ENCODE results near the gene CLEC3B. TPM values are rescaled to one million over a fixed set of nuclear protein-coding genes. Genes with fewer than 3 reads are reported as not detected.
A peak's percentile ranks its signal among the peaks of the same experiment; 100 is the strongest.
"Not testable (repeated sequence)": the region's sequence is repeated elsewhere in the genome, so short reads cannot be mapped to it uniquely, and the experiment has no call there.

CLEC3B gene, protein sequence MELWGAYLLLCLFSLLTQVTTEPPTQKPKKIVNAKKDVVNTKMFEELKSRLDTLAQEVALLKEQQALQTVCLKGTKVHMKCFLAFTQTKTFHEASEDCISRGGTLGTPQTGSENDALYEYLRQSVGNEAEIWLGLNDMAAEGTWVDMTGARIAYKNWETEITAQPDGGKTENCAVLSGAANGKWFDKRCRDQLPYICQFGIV
- not detected in 2 replicates for total RNA-seq (2014; rRNA removed; shearing (Covaris generic))

DNA sequence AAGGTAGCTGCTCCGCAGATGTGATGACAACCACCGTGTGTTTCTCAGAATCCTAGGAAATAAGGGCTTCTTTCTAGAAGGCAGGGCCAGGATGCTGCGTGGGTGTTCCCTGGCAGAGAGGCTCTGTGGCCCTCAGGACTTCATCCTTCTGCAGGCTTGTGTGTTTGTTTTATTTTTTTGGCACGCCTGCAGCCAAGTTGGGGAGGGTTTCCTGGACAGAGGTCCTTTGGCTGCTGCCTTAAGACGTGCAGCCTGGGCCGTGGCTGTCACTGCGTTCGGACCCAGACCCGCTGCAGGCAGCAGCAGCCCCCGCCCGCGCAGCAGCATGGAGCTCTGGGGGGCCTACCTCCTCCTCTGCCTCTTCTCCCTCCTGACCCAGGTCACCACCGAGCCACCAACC is at the start of gene CLEC3B:
Gene CLEC3B (plus strand): TSS at position 266 of the 400 bp plus-strand sequence. CDS start 60 bp downstream, at position 326.
- no peak for DNase-seq (ENCODE audit: low spot score)

DNA sequence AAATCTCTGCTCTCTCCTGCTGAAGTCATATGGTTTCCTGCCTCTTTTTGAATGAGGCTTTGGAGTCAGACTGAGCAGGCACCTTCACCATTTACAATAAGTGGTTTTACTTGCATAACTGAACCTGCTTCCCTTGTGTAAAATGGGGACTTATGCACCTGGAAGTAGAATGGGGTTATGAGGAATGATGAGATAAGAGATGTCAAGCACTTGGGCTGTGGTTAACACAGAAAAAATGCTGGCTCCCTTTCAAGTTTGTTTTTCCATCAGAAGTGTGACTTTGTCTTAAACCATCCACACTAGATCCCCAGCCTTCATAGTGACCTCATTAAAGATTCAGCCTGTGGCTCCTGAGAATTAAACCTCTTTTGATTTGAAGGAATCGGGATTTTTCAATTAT is 44.9 kb upstream of the CLEC3B start:
- DNase-seq (ENCODE audit: low spot score): peak; percentile 73

DNA sequence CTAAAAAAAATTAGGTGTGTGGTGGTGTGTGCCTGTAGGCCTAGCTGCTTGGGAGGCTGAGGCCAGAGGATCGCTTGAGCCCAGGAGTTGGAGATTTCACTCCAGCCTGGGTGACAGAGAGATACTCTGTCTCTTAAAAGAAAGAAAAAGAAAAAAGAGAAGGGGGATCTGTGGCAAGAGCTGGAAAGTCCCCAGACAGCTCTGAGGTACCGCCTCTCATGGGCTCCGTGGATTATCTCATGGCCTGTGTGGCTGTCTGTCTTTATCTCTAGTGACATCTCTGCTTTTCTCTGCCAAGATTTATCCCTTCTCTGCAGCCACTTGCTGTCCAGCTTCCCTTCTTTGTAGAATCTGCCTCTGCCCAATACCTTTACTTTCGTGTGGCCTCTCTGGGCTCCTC is 44.4 kb upstream of the CLEC3B start:
- DNase-seq (ENCODE audit: low spot score): no peak

DNA sequence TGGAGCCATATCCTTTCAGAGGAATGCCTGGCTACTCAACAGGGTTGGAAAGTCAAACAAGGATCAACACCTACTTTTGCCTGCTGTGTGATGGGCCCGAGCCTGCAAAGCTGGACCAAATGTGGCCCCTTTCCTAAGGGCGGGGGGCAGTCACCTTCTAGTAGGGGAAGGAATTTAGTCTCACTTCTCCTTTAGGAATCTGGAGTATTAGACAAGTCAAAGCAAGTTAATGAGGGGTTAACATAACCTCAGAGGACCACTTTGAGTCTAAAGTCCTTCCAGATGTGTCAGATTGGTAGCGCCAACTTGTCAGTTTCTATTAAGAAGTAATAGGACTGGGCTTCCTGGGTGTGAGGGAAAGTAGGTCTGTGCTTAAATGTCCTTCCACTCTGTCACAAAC is 43.3 kb upstream of the CLEC3B start:
- no peak for DNase-seq (ENCODE audit: low spot score)

DNA sequence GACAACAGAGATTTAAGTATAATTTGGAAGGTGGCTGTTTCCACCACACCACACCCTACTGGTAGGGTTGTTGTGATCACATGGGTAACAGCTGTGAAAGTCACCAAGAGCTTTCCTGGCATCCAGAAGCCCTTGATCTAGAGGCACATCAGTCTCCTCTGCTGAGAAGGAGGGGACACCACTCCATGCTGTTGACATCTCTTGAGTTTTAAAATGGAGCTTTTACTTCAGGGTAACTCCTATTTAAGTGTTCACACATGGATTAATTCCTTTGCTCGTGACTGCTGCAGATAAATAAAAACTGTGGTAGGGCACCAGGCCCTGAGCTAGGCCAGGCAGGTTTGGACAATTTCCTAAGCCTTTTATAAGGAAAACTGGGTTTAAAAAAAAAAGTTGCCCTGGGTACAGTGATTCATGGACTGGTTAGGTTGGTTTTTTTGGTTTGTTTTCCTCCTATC is 42.6 kb upstream of the CLEC3B start:
- DNase-seq (ENCODE audit: low spot score): no peak

DNA sequence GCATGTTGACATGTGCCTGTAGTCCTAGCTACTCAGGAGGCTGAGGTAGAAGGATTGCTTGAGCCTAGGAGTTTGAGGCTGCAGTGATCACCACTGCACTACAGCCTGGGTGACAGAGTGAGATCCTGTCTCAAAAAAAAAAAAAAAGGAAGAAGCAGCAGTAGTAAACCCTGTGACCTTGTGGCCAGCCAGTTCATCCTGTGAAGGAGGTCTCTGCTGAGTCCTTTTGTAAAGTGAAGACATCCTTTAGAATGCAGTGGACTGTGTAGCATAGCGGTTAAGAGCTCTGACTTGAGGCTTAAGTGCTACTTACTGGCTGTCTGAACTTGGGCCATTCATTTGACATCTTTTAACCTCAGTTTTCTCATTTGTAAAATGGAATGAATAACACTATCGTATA is 41.8 kb upstream of the CLEC3B start:
- DNase-seq (ENCODE audit: low spot score): no peak

DNA sequence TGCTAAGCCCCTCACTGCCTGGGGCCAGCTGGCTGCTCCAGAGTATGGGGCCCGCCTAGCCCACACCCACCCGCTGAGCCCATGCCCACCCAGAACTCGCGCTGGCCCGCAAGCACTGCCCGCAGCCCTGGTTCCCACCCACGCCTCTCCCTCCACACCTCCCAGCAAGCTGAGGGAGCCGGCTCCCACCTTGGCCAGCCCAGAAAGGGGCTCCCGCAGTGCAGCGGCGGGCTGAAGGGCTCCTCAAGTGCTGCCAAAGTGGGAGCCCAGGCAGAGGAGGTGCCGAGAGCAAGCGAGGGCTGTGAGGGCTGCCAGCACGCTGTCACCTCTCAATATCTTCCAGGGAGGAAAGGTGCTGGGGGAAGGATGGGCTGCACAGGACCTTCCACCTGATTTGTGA is 39.8 kb upstream of the CLEC3B start:
- not testable (repeated sequence) for DNase-seq (ENCODE audit: low spot score)

DNA sequence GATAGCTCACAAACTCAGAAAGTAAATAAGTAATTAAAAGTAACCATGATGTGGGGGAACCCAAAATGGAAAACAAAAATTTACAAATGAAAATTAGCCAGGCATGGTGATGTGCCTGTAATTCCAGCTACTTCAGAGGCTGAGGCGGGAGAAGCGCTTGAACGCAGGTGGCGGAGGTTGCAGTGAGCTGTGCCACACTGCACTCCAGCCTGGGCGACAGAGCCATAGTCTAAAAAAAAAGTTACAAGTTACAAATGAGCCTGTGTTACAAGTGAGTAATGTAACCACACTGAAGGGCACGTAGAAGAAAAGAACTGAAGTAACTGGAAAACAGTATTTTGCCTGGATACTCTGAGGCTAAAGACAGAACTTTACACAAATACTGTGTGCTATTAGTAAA is 38.8 kb upstream of the CLEC3B start:
- DNase-seq (ENCODE audit: low spot score): no peak

DNA sequence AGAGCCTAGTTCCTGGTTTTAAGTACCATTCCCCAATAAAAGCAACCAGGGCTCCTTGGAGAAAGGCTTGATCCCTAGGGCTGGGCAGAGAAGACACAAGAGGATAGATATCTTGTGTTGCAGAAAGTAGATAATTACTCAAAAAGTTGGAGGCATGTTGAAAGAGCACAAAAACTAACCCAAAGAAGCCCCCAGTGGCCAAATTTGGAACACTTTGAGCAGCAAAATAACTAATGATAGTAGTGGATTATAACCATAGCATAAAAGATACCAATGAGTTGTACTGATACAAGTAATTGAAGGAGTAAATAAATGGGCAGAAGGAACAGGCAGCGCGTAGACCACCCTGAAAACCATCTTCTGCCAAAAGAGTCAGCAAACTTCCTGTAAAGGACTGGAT is 38.0 kb upstream of the CLEC3B start:
- DNase-seq (ENCODE audit: low spot score): no peak

DNA sequence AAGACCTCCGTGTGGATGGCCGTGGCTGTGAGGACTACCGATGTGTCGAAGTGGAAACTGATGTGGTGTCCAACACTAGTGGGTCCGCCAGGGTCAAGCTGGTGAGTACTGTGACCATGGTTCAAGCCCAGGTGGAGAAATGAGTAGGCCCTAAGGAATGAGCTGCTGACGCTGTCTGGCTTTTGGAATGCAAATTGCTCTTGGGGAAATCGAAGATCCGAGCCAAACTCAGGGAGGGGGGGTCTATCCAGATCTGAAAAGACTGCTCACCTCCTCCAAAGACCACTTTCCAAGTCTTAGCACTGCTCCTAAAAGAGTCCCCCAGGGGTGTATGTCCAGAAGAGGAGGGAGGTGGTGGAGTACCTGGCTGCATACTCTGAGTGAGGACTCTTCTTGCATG is 37.0 kb upstream of the CLEC3B start:
- DNase-seq (ENCODE audit: low spot score): no peak

DNA sequence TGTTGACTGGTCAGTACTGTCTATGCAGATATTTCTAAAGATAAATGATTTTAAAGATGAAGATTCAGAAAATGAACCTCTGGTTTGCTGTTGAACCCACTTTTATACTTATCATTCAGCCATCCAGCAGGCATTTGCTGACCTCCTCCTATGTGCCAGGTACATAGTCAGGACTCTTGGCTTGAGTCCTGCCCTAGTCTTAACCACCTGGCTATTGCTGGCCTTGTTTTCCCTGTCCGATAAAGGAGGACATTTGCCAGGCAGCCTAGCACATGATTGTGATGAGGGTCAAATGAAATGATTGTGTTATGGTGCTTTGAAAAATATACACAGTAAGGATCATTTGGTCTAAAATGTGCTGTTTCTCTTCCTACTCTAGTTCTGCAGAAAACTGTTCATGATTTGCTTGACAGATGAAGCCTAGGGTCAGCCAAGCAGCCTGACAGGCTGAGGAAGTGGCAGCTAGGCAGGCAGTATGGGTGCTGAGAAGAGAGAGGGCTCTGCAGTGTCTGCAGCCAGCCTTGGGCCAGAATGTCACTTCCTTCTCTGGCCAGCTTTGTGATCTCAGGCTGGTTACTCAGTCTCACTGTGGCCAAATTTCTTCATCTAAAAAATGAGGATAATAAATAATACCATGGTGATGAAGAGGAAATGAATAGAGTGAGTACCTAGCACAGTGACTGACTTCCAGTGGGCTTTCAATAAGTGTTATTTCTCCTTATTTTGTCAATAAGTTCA is 36.3 kb upstream of the CLEC3B start:
- DNase-seq (ENCODE audit: low spot score): no peak

DNA sequence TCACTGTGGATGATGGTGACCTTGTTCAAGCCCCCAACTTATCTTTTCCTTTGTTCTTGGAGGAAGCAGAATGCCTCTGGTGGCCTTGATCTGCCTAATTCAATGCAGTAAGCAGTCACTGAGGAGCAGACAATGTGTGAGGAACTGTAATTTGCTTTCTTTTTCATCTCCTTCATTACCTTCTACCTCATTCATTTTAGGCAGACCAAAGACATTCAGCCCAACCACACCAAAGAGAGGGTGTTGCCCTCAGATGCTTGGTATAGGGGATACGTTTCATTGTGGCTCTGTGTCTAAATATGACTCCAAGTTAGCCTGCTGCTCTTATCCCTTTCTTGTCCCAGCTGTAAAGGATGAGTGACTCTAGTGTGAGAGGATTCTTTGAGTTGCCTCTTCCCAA is 34.8 kb upstream of the CLEC3B start:
- no peak for DNase-seq (ENCODE audit: low spot score)

DNA sequence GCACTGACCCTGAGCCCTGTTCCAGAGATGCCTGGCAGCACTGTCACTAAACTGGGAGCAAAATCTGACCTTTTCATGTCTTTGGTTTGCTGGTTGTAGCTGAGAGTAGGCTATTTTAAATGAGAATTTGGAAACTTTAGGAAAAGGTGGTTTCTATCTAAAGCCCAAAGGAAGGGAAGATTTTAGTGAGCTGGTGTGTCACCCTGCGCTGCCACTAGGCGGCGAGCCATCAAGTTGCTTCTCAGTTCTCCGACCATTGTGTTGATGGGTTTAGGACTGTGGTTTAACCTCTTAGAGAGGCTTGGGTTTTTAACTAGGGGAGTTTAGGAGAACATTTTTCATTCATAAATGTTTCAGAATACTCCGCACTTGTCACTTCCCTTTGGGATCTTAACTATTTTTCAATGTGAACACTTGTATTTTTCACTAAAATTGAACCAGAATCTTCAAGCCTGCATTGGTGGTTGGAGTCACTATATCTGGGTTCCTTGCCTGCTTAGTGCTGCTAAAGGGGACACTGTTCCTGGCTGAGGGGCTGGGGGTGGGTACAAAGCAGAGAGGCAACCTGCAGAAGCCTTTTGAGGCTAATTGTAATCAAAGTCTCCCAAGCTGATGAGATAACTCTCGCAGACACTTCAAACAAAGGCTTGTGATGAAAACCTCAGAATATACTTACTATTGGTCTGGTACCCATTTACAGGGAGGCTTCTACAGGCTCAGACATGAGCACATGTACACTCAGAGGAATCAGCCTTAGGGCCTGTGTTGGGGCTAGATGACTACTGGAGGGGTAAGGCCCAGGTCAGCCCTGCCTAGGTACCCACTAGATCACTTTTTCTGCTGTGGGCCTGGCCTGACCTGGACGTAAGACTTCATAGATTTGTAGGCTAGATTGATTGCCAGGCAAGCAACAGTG is 33.3 kb upstream of the CLEC3B start:
- peak; percentile 44 for DNase-seq (ENCODE audit: low spot score)

DNA sequence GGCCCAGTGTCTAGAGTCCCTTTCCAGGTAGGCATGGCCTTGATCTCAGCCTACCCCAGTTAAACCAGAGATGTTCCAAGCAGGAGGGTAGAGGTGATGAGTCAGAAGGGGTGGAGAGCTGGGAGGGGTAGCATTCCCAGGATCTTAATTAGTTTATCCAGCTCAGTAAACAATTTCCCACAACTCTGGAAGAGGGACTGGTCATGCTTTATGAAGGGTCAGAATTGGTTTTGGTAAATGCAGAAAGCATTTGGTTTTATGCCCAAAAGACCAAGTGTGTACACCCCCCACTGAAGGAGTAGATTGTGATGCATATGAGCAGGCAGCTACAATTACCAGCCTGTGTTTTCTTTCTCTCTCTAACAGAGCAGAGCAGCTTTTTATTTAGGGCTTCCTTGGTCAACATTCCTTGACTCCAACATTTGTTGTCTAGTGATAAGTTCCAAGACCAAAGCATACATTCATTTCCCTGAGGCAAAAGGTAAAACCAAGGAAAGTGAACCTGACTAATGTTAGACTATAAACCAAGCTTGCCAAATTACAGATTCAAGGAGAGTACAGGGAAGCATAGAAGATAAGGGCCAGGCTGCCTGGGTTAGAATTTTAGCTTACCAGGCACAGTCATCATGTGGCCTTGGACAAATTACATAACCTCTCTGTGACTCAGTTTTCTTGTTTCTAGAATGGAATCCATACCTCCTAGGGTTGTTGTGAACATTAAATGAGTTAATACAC is 32.5 kb upstream of the CLEC3B start:
- peak; percentile 84 for DNase-seq (ENCODE audit: low spot score)

DNA sequence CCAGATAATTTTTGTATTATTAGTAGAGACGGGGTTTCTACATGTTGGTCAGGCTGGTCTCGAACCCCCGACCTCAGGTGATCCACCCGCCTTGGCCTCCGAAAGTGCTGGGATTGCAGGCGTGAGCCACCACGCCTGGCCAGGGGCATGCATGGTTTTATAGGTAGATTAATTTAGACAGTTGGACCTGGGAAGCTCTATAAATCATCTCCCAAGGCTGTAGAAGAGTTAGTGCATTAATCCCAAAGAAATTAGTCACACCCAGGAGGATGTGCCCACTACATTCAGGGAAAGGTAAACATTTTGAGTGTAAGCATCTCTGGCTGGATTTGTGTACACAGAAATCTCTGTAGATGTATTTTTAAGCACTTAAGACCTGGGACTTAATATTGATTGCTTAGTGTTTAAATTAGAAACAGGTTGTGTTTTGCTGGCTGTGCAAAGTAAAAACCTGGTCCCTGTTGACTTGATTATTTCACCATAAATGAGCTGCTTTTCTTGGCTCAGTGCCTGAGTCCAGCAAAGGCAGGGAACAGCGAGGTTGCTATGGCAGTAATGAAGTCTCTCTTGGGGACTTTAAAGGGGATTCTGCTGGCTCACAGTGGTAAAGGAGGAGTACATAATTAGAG is 30.8 kb upstream of the CLEC3B start:
- DNase-seq (ENCODE audit: low spot score): peak; percentile 82

DNA sequence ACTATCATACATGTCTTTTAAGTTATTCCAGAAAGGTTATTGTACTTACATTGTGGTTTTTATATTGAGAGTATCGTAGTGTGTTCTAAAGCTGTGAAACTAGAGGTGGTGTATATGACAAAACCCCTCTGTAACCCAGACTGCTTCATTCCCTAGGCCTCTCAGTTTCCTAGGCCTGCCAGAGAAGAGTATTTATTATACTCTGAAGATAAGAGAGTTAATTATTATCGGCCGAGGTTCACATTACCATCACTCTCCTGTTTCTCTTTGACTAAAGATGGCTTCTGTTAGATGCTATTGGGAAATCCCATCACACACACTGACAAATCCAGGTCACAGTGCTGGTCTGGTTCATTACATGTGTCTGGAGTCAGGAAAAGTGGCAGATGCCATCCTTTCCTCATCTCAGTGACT is 29.5 kb upstream of the CLEC3B start:
- no peak for DNase-seq (ENCODE audit: low spot score)

DNA sequence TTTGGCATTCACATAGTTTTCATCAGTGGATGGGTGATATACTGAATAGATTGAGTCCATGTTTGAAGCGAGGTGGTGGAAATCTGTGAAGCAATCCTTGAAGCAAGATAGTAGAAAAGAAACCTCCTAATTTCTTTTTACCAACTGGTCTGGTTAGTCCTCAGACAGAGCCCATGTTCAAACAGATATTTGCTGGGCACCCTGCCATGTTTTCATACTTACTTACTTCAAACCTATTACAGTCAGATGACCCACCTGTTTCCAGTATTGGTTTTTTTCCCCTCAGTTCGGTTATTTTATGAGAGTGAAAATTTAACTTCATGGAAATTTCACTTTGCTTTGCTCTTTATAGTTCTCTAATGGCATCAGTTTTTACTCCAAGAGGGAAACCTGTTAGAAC is 26.3 kb upstream of the CLEC3B start:
- DNase-seq (ENCODE audit: low spot score): no peak

DNA sequence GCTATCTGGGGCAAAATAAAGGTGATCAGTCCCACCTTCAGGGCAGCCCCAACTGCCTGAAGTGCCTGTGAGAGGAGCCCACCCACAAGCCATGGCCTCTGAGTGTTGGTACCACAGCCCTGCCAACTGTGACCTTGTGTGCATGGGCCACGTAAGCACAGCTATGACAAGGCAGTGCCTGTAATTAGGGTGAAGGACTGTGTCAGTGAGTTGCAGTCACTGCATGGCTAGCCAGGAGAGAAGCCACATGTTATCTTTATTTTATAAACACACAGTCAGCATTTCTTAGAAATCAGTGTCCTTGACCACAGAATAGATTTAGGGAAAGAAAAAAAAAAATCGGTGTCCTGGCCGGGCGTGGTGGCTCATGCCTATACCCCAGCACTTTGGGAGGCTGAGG is 25.3 kb upstream of the CLEC3B start:
- DNase-seq (ENCODE audit: low spot score): no peak

DNA sequence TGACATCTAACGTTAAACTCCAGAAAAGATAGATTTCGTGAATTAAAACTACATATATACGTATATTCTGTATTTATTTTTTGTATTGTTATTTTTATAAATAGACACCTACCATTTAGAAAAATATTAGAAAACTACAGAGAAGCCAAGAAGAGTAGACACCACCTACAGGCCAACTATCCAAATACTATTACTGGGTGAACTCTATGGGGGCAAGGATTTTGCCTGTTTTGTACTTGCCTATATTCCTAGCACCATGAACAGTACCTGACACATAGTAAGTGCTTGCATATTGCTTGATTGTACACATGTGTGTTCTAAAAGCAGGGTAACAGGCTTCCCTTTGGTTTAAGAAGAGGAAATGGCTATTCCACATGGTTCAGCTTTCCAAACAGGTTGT is 24.4 kb upstream of the CLEC3B start:
- no peak for DNase-seq (ENCODE audit: low spot score)

DNA sequence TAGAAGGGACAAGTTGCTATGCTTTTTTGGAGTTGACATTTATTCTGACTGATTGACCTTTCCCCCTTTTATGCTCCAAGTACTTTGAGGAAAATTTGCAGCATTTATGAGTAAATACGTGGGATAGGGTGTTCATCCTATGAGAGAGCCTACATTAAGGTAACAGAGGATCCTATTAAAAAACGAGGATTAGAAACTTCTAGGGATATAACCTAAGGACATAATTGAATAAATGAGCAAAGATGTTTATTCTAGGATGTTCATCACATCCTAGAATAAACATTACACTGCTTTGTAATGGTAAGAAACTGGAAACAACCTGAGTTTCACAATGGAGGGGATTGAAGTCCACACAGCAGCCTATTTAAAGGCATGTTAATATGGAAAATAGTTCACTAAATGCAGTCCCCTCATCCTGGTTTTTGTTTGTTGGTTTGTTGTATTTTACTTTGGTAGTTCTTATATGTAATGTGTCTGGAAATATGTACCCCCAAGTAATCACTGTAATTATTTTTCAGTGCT is 23.9 kb upstream of the CLEC3B start:
- no peak for DNase-seq (ENCODE audit: low spot score)

DNA sequence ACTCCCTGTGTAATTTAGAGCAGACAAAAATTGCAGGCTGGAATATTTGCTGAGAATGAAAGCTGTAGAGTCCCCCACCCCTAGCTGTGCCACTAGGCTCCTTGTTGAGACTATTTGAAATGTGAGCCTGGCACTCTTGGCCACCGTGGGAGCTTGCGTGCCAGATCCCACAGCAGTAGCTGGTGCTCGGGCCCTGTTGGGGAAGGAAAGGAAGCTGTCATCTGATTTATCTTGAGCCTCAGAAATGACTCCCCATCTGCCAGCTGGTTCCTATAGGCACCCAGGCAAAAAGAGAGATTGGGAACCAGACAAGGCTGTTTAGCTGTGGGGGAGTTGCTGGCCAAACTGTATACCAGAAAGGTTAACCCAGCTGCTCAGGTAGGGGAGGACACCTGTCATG is 23.4 kb upstream of the CLEC3B start:
- DNase-seq (ENCODE audit: low spot score): no peak

Measured in A172 (cell line).